SU-DHL-6 (cell line): ENCODE data around the gene MUSTN1.

Source experiments
- H2AFZ ChIP-seq: fragments of 200-600 bp; sonication (generic); 2 replicates; pipeline ENCODE4 v1.6.1; 2014; ENCODE audit warnings: low read depth, mild to moderate bottlenecking, moderate library complexity, mixed read lengths, antibody characterized with exemption, low read length; ENCODE audit not compliant: severe bottlenecking
- H3F3A ChIP-seq: fragments of 200-600 bp; shearing (Covaris generic); 2 replicates; pipeline ENCODE4 v1.6.0; 2016; ENCODE audit warnings: antibody characterized with exemption, mild to moderate bottlenecking; ENCODE audit not compliant: insufficient read depth
- H3K27ac ChIP-seq: fragments of 200-600 bp; sonication (generic); 2 replicates; pipeline ENCODE4 v1.5.1; 2016; ENCODE audit warnings: low read depth, mild to moderate bottlenecking, low read length, moderate library complexity, mixed read lengths
- H3K27me3 ChIP-seq: fragments of 200-600 bp; sonication (generic), shearing (Covaris generic); 2 replicates; pipeline ENCODE4 v1.6.0; 2014; ENCODE audit warnings: mild to moderate bottlenecking, low read length
- H3K36me3 ChIP-seq: fragments of 200-600 bp; sonication (generic); 2 replicates; pipeline ENCODE4 v1.6.1; 2014; ENCODE audit warnings: mild to moderate bottlenecking, low read length, mixed read lengths
- H3K4me2 ChIP-seq: fragments of 300-600, 200-600 bp; shearing (Covaris generic), sonication (generic); 2 replicates; pipeline ENCODE4 v1.6.0; 2014; ENCODE audit warnings: low read length, low read depth, mild to moderate bottlenecking; ENCODE audit not compliant: poor library complexity, severe bottlenecking
- H3K4me3 ChIP-seq: fragments of 200-600 bp; sonication (generic); 2 replicates; pipeline ENCODE4 v1.5.1; 2014; ENCODE audit warnings: antibody characterized with exemption, low read length, mild to moderate bottlenecking, mixed read lengths; ENCODE audit not compliant: insufficient read depth, poor library complexity, severe bottlenecking
- H3K79me2 ChIP-seq: fragments of 200-600 bp; sonication (generic); 2 replicates; pipeline ENCODE4 v1.6.1; 2014; ENCODE audit warnings: mild to moderate bottlenecking, low read length, moderate library complexity; ENCODE audit not compliant: insufficient read depth
- H3K9ac ChIP-seq: fragments of 200-600 bp; sonication (generic); 2 replicates; pipeline ENCODE4 v1.7.0; 2014; ENCODE audit warnings: mild to moderate bottlenecking, low read length
- H3K9me2 ChIP-seq: fragments of 200-600 bp; sonication (generic); replicated peaks from 2 replicates; pipeline ENCODE4 v1.6.1; 2014; ENCODE audit warnings: low read length; ENCODE audit not compliant: insufficient read depth
- H3K9me3 ChIP-seq: fragments of 200-600 bp; sonication (generic); 2 replicates; pipeline ENCODE4 v1.6.1; 2014; ENCODE audit warnings: low read length, mixed read lengths; ENCODE audit not compliant: insufficient read depth
- H4K20me1 ChIP-seq: fragments of 200-600 bp; sonication (generic); 2 replicates; pipeline ENCODE4 v1.6.1; 2014; ENCODE audit warnings: low read depth, mild to moderate bottlenecking, antibody characterized with exemption, low read length, moderate library complexity, mixed read lengths
- EZH2phosphoT487 ChIP-seq: fragments of 200-600 bp; sonication (generic), shearing (Covaris generic); conservative IDR thresholded peaks from 2 replicates; pipeline ENCODE4 v1.6.1; 2018; ENCODE audit warnings: mild to moderate bottlenecking, antibody characterized with exemption, low read length, moderate library complexity, mixed read lengths
- TF ChIP-seq, protein P1 (sequence below): fragments of 200-600 bp; sonication (generic); IDR thresholded peaks from one replicate; pipeline ENCODE4 v1.5.1; 2017; ENCODE audit warnings: antibody characterized with exemption, mild to moderate bottlenecking, low read length, moderate library complexity; ENCODE audit not compliant: insufficient read depth, poor library complexity, severe bottlenecking

Gene MUSTN1

DNA sequence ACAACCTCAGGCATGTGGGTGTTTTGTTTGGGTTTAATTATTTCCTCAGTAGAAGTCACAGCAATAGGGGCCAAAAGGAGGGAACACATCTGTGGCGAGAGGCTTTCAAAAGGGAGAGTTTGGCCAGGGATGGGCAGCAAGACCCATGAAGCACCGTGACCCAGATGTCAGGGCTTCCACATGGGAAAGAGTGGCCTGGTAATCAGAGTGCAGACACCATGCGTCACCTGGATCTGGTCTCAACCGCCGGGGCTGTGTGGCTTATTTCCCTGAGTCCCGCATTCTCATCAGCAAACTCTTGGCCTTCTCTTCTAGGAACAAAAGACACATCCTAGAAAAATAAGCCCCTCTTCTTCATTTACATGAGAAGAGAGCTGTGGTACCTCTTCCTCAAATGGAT is 12.4 kb upstream of the MUSTN1 start:
- no peaks in the 10 kb centered on the region for H3F3A ChIP-seq
- H3K9me3 ChIP-seq: no peaks in the 10 kb centered on the region
- no peaks in the 10 kb centered on the region for H3K9me2 ChIP-seq
- H3K27me3 ChIP-seq: no peaks in the 10 kb centered on the region
- H3K4me2 ChIP-seq: no peak overlapping the region
- no peaks in the 10 kb centered on the region for H4K20me1 ChIP-seq
- no peak overlapping the region for H3K9ac ChIP-seq
- H3K4me3 ChIP-seq: no peak overlapping the region
- no peak overlapping the region for H3K27ac ChIP-seq
- no peak for TF ChIP-seq EZH2phosphoT487
- TF ChIP-seq, protein P1, sequence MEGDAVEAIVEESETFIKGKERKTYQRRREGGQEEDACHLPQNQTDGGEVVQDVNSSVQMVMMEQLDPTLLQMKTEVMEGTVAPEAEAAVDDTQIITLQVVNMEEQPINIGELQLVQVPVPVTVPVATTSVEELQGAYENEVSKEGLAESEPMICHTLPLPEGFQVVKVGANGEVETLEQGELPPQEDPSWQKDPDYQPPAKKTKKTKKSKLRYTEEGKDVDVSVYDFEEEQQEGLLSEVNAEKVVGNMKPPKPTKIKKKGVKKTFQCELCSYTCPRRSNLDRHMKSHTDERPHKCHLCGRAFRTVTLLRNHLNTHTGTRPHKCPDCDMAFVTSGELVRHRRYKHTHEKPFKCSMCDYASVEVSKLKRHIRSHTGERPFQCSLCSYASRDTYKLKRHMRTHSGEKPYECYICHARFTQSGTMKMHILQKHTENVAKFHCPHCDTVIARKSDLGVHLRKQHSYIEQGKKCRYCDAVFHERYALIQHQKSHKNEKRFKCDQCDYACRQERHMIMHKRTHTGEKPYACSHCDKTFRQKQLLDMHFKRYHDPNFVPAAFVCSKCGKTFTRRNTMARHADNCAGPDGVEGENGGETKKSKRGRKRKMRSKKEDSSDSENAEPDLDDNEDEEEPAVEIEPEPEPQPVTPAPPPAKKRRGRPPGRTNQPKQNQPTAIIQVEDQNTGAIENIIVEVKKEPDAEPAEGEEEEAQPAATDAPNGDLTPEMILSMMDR: no peak
- H3K36me3 ChIP-seq: no peaks in the 10 kb centered on the region
- no peak overlapping the region for H2AFZ ChIP-seq
- no peaks in the 10 kb centered on the region for H3K79me2 ChIP-seq

DNA sequence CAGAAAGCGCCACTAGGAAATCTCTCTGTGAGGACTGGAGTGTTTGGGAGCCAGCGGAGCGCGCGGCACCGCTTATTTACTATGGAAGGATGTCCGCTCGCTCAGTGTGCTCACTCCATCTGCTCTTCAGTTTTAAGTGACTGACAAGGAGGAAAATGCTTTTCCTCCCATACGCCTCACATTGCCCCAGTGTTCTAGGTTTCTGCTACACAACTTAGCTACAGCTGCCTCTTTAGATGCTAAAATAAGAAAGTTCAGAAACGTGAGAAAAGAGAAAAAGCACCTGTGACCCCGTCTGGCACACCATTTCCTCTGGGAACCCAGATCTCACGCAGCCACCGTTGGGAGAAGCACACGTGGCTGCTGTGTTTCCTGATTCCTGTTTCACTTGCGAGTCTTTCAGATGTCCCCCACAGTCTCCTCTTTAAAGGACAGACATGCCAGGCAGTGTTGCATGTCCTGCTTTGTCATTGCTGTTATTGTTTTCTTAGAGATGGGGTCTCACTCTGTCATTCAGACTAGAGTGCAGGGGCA is 11.7 kb upstream of the MUSTN1 start:
- no peaks in the 10 kb centered on the region for H3K9me3 ChIP-seq
- H3K4me3 ChIP-seq: no peak overlapping the region
- no peaks in the 10 kb centered on the region for H3K79me2 ChIP-seq
- H3K36me3 ChIP-seq: no peaks in the 10 kb centered on the region
- no peaks in the 10 kb centered on the region for H4K20me1 ChIP-seq
- no peaks in the 10 kb centered on the region for H3K27me3 ChIP-seq
- no peak overlapping the region for H2AFZ ChIP-seq
- no peaks in the 10 kb centered on the region for H3K9me2 ChIP-seq
- no peak overlapping the region for H3K9ac ChIP-seq
- TF ChIP-seq, protein P1: no peak
- TF ChIP-seq EZH2phosphoT487: no peak
- H3F3A ChIP-seq: no peaks in the 10 kb centered on the region
- H3K4me2 ChIP-seq: no peak overlapping the region
- no peak overlapping the region for H3K27ac ChIP-seq

DNA sequence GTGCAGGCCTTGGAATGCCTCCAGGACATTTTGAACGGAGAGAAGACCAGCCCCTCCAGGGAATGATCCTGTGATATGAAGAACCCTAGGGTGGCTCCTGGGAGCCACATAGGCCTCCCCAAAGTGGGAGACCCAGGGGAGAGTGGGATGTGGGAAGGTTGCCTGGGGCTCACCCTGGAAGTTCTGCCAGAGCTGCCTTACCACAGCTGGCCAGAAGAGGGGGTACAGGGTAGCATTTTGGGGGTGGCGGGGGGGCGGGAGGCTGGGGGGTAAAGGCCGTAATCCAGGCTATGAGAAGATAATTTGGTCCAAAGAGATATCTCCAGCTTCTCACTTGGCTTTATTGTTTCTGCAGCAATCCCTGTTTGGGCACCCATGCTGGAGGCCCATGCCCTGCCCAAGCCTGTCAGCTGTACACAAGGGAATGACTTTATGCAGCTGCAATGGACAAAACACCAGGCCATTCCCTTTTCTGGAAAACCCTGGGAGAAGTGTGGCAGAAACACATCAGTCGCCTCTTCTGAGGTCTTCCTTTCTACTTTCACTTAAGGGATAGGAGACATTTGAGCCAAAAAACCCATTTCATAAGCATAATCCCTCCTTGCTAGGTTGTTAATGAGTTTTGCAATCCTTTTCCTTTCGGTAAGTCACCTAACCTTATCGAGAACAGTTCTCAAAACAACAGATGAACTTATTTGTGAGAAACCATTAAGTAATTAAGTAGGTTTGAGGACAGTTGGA is 11.0 kb upstream of the MUSTN1 start:
- Histone ChIP-seq H3K36me3 (no peaks in the 10 kb centered on the region), H3K27ac (no peak overlapping the region), H3K79me2 (no peaks in the 10 kb centered on the region), H3K4me3 (no peak overlapping the region), H3F3A (no peaks in the 10 kb centered on the region), H3K9me3 (no peaks in the 10 kb centered on the region), H3K27me3 (no peaks in the 10 kb centered on the region), H3K9me2 (no peaks in the 10 kb centered on the region), H3K4me2 (no peak overlapping the region), H3K9ac (no peak overlapping the region), H4K20me1 (no peaks in the 10 kb centered on the region), H2AFZ (no peak overlapping the region)
- TF ChIP-seq, protein P1: peak; percentile 69
- TF ChIP-seq EZH2phosphoT487: no peak
